Thoracic aorta (tissue), 2 donors: Measurements from ENCODE around the gene GJB3. TPM values are rescaled to one million over a fixed set of nuclear protein-coding genes. Genes with fewer than 3 reads are reported as not detected.

Experiments
- ATAC-seq: fragments of 150-250 bp; one replicate; pipeline ENCODE4 v1.8.0; 2017; ENCODE audit warnings: low read depth; ENCODE audit not compliant: insufficient number of reproducible peaks, low FRiP score
- DNase-seq: peaks from one replicate; pipeline ENCODE4 v3.0.0-alpha.2; 2020; ENCODE audit warnings: low spot score
- H3K27ac ChIP-seq, 2 donors: fragments of 200-600 bp; sonication (generic); 1 replicate in 1 of 2; 2 replicates in 1 of 2; pipeline ENCODE4 v1.5.1; 2016; ENCODE audit warnings: mild to moderate bottlenecking in 2 of 2, moderate library complexity in 2 of 2
- H3K27me3 ChIP-seq: fragments of 200-600 bp; sonication (generic); replicated peaks from 2 replicates; pipeline ENCODE4 v1.6.0; 2016; ENCODE audit warnings: mild to moderate bottlenecking; ENCODE audit not compliant: insufficient read depth
- H3K36me3 ChIP-seq: fragments of 200-600 bp; sonication (generic); one replicate; pipeline ENCODE4 v1.5.1; 2016
- H3K4me1 ChIP-seq, 2 donors: fragments of 200-600 bp; sonication (generic); 1 replicate in 1 of 2; 2 replicates in 1 of 2; pipeline versions ENCODE4 v1.5.1 to v1.6.0; 2016; ENCODE audit warnings: low read depth in 2 of 2, mild to moderate bottlenecking in 1 of 2; ENCODE audit not compliant: control insufficient read depth in 1 of 2
- H3K4me3 ChIP-seq: fragments of 200-600 bp; sonication (generic); 2 replicates; pipeline ENCODE4 v1.5.1; 2016; ENCODE audit warnings: mild to moderate bottlenecking
- H3K9me3 ChIP-seq: fragments of 200-600 bp; sonication (generic); 2 replicates; pipeline ENCODE4 v1.5.1; 2016
- total RNA-seq, 2 donors: library from RNA; depleted of rRNA; stranded (reverse); fragments of >200 nt; gene quantifications; one replicate each; pipeline versions ENCODE4 v1.1.0 to v1.2.3, GENCODE V29; 2016
- TF ChIP-seq, protein P1 (sequence below): fragments of 200-600 bp; sonication (generic); IDR thresholded peaks from one replicate; pipeline ENCODE4 v1.5.1; 2019; ENCODE audit warnings: antibody characterized with exemption

The GJB3 gene
- total RNA-seq, 2 donors from 2014 or later: 0.28 to 0.54 TPM

GRCh38 chr1:34746785-34747637 is 34.0 kb upstream of the GJB3 start:
- no peak overlapping the region for H3K4me3 ChIP-seq
- no peaks in the 10 kb centered on the region for H3K36me3 ChIP-seq
- ATAC-seq (no peak), DNase-seq (no peak)
- no peaks in the 10 kb centered on the region for H3K9me3 ChIP-seq
- no peaks in the 10 kb centered on the region for H3K27me3 ChIP-seq
- TF ChIP-seq, protein P1, sequence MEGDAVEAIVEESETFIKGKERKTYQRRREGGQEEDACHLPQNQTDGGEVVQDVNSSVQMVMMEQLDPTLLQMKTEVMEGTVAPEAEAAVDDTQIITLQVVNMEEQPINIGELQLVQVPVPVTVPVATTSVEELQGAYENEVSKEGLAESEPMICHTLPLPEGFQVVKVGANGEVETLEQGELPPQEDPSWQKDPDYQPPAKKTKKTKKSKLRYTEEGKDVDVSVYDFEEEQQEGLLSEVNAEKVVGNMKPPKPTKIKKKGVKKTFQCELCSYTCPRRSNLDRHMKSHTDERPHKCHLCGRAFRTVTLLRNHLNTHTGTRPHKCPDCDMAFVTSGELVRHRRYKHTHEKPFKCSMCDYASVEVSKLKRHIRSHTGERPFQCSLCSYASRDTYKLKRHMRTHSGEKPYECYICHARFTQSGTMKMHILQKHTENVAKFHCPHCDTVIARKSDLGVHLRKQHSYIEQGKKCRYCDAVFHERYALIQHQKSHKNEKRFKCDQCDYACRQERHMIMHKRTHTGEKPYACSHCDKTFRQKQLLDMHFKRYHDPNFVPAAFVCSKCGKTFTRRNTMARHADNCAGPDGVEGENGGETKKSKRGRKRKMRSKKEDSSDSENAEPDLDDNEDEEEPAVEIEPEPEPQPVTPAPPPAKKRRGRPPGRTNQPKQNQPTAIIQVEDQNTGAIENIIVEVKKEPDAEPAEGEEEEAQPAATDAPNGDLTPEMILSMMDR: no peak
- H3K4me1 ChIP-seq: no peaks in the 10 kb centered on the region
- no peak overlapping the region for H3K27ac ChIP-seq

- Histone ChIP-seq H3K4me1 (no peaks in the 10 kb centered on the region), H3K27ac (no peak overlapping the region), H3K36me3 (no peaks in the 10 kb centered on the region), H3K27me3 (no peaks in the 10 kb centered on the region), H3K4me3 (no peak overlapping the region), H3K9me3 (no peaks in the 10 kb centered on the region)
- TF ChIP-seq, protein P1: no peak
- ATAC-seq (no peak), DNase-seq (no peak)
These were observed 33.4 kb upstream of the GJB3 start for GRCh38 chr1:34747638-34747941.

- Histone ChIP-seq H3K36me3 (no peaks in the 10 kb centered on the region), H3K27ac (no peak overlapping the region), H3K4me3 (no peak overlapping the region), H3K27me3 (no peaks in the 10 kb centered on the region), H3K4me1 (no peaks in the 10 kb centered on the region), H3K9me3 (no peaks in the 10 kb centered on the region)
- no peak for ATAC-seq
- TF ChIP-seq, protein P1: no peak
- DNase-seq: no peak
These were observed 31.0 kb upstream of the GJB3 start for GRCh38 chr1:34749992-34750391.

- ATAC-seq (no peak), DNase-seq (no peak)
- H3K36me3 ChIP-seq: no peaks in the 10 kb centered on the region
These were observed 30.4 kb upstream of the GJB3 start for GRCh38 chr1:34750610-34751009.

GRCh38 chr1:34753163-34753562 is 27.9 kb upstream of the GJB3 start:
- no peak overlapping the region for H3K4me3 ChIP-seq
- DNase-seq (no peak), ATAC-seq (no peak)
- no peaks in the 10 kb centered on the region for H3K36me3 ChIP-seq
- H3K27me3 ChIP-seq: no peaks in the 10 kb centered on the region
- TF ChIP-seq, protein P1: no peak
- H3K4me1 ChIP-seq: no peaks in the 10 kb centered on the region
- H3K27ac ChIP-seq: no peak overlapping the region
- no peaks in the 10 kb centered on the region for H3K9me3 ChIP-seq

More at GRCh38 chr1:34750610-34751009, 30.4 kb upstream of the GJB3 start:
- TF ChIP-seq, protein P1: no peak
- Histone ChIP-seq H3K4me3 (no peak overlapping the region), H3K4me1 (no peaks in the 10 kb centered on the region), H3K9me3 (no peaks in the 10 kb centered on the region), H3K27me3 (no peaks in the 10 kb centered on the region), H3K27ac (no peak overlapping the region)
